Measurements from ENCODE around the gene DIS3L2.
"Not testable (repeated sequence)": the region's sequence is repeated elsewhere in the genome, so short reads cannot be mapped to it uniquely, and the experiment has no call there.

The DIS3L2 gene

DNA sequence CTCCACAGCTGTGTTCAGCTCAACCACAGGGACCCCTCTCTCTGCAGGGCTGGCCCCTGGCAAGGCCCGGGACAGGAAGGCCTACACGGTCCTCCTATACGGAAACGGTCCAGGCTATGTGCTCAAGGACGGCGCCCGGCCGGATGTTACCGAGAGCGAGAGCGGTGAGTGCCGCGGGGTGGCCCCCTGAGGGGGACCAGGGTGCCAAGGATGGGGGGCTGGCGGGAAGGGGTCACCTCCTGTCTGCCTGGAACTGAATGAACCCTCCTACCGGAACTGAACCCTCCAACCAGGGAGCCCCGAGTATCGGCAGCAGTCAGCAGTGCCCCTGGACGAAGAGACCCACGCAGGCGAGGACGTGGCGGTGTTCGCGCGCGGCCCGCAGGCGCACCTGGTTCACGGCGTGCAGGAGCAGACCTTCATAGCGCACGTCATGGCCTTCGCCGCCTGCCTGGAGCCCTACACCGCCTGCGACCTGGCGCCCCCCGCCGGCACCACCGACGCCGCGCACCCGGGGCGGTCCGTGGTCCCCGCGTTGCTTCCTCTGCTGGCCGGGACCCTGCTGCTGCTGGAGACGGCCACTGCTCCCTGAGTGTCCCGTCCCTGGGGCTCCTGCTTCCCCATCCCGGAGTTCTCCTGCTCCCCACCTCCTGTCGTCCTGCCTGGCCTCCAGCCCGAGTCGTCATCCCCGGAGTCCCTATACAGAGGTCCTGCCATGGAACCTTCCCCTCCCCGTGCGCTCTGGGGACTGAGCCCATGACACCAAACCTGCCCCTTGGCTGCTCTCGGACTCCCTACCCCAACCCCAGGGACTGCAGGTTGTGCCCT lies 419.9 kb downstream of the DIS3L2 start:
- POLR2A ChIA-PET; CTCF ChIA-PET; DNase-seq (ENCODE audit: extremely low spot score): not testable (repeated sequence)

DNA sequence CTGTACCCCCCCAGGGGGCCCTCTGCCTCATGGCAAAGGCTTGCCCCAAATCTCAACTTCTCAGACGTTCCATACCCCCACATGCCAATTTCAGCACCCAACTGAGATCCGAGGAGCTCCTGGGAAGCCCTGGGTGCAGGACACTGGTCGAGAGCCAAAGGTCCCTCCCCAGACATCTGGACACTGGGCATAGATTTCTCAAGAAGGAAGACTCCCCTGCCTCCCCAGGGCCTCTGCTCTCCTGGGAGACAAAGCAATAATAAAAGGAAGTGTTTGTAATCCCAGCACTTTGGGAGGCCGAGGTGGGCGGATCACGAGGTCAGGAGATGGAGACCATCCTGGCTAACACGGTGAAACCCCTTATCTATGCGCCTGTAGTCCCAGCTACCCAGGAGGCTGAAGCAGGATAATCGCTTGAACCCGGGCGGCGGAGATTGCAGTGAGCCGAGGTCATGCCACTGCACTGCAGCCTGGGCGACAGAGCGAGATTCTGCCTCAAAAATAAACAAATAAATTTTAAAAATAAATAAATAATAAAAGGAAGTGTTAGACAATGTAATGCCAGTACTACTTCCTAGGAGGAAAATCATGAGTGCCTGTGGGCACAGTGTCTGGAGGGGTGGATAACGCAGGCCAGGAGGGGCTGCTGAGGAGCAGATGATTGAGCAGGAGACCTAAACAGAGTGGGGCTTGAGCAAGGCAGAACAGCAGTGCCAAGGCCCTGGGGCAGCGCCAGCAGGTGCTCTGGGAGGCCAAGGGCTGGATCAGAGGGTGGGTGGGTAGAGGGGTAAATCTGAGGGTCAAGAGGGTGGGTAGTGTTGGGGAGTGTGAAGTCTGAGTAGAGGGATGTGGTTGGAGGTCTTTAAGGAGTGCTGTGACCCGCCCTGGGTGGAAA lies 421.1 kb downstream of the DIS3L2 start:
- ChIA-PET POLR2A (no interaction called here), CTCF (no interaction called here)
- no peak for DNase-seq (ENCODE audit: extremely low spot score)
- TF ChIP-seq, protein P1, sequence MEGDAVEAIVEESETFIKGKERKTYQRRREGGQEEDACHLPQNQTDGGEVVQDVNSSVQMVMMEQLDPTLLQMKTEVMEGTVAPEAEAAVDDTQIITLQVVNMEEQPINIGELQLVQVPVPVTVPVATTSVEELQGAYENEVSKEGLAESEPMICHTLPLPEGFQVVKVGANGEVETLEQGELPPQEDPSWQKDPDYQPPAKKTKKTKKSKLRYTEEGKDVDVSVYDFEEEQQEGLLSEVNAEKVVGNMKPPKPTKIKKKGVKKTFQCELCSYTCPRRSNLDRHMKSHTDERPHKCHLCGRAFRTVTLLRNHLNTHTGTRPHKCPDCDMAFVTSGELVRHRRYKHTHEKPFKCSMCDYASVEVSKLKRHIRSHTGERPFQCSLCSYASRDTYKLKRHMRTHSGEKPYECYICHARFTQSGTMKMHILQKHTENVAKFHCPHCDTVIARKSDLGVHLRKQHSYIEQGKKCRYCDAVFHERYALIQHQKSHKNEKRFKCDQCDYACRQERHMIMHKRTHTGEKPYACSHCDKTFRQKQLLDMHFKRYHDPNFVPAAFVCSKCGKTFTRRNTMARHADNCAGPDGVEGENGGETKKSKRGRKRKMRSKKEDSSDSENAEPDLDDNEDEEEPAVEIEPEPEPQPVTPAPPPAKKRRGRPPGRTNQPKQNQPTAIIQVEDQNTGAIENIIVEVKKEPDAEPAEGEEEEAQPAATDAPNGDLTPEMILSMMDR (IDR thresholded peaks at IDR 0.05; ENCODE audit: control extremely low read depth, extremely low read depth, low read depth, missing control alignments) = no peak

DNA sequence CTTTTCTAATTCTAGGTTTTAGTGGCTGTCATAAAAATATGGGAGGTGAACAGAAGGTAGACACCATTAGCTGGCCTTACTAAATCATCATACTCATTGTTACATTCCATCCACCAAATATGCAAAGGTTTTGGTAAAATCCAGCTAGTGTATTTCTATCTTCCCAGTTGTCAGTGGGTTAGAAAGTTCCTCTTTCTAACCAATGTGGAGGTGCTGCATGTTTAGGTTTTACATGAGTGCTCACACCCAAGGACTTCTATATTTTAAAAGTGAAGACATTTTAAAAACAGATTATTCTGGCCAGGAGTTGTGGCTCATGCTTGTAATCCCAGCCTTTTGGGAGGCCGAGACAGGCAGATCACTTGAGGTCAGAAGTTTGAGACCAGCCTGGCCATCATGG lies 423.0 kb downstream of the DIS3L2 start:
- TF ChIP-seq, protein P1 (IDR thresholded peaks at IDR 0.05; ENCODE audit: control extremely low read depth, extremely low read depth, low read depth, missing control alignments) = no peak
- ChIA-PET POLR2A (no interaction called here), CTCF (interaction anchor here (0.9 to 1.3 kb wide), 2 partner anchors 12 to 15 kb away, joined by 3 read pairs; no protein-coding TSS in a partner anchor)
- DNase-seq (ENCODE audit: extremely low spot score) = no peak

DNA sequence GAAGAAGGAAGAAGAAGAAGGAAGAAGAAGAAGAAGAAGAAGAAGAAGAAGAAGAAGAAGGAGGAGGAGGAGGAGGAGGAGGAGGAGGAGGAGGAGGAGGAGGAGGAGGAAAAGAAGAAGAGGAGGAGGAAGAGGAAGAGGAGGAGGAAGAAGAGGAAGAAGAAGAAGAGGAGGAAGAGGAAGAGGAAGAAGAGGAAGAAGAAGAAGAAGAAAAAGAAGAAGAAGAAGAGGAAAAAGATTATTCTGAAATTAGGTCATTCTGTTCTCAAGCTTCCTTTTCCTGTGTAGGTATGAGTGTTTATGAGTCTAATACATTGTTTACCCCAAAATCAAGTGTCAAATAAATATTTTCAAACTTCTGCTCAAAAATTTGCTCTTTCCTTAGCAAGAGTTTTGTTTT lies 423.5 kb downstream of the DIS3L2 start:
- DNase-seq (ENCODE audit: extremely low spot score); POLR2A ChIA-PET: not testable (repeated sequence)
- CTCF ChIA-PET = interaction anchor here (0.9 kb wide), 1 partner anchor 11 kb away, joined by 3 read pairs; no protein-coding TSS in a partner anchor

DNA sequence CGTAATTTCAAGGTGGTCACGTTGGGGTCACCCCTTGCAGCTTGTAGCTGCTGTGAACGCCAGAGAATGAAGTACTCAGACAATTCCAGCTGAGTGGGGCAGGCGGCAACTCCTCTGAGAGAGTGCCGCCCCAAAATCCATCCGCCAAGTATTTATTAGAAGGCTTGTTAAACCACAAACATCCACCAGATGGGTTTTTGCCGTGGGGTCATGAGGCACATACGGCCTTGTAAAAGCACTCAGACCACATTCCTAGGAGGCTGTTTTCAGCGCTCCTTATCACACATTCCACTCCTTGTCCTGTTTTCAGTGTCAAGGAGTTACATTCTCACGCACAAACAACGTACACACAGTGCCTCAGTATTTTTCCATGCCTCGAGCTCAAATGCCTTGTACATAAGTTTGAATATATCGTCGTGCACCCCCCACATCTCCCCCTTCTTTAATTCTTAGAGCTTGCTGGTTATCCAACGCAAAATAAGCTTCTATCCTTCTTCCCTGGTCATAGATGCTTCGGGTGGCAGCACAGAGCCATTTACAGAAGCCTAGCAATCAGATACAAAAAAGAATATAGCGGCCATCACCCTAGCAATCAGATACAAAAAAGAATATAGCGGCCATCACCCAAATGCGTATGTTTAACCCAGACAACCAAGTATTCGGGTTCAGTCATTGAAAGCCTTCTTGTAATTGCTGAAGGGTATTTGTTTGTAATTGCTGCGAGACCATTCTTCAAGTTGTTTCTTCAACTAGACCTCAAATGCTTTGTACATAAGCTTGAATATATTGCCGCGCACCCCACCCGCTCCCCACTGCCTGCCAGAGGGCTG lies 424.4 kb downstream of the DIS3L2 start:
- ChIA-PET POLR2A (no interaction called here), CTCF (no interaction called here)
- TF ChIP-seq, protein P1 (IDR thresholded peaks at IDR 0.05; ENCODE audit: control extremely low read depth, extremely low read depth, low read depth, missing control alignments) = no peak
- no peak for DNase-seq (ENCODE audit: extremely low spot score)

DNA sequence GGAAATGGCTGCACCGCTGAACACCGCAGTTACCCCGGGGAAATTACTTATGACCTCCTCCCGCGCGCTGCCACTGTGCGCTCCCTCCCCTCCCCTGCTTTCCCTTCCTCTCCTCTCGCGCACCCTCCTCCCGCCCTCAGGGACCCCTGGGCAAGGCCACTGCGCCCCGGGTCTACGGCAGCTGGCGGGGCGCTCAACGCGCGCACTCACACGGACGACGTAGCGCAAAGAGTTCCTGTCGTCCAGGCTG lies 424.9 kb downstream of the DIS3L2 start:
- TF ChIP-seq, protein P1 (IDR thresholded peaks at IDR 0.05; ENCODE audit: control extremely low read depth, extremely low read depth, low read depth, missing control alignments) = no peak
- ChIA-PET CTCF (no interaction called here), POLR2A (no interaction called here)
- no peak for DNase-seq (ENCODE audit: extremely low spot score)
